Astrocyte of the spinal cord (primary cell): Measurements from ENCODE around the gene NANOS1.

Experiments used
- DNase-seq: peaks from one replicate; pipeline ENCODE4 v3.0.0; 2011; ENCODE audit warnings: low read depth, low spot score
- H3K4me3 ChIP-seq: 2 replicates; pipeline ENCODE4 v1.5.1; 2011; ENCODE audit warnings: low read depth, mild to moderate bottlenecking, low read length, moderate library complexity
- CTCF ChIP-seq: IDR thresholded peaks from 2 replicates; pipeline ENCODE4 v1.5.1; 2012; ENCODE audit warnings: low read depth, mild to moderate bottlenecking, low read length, inconsistent platforms
- in situ Hi-C: cut with HindIII; loops from 2 replicates; pipeline ENCODE4 v1.10.0; 2017; ENCODE audit warnings: low sequenced_read_pairs

NANOS1 gene

GRCh38 chr10:119051775-119052174, 22.3 kb downstream of the NANOS1 start:
- in situ Hi-C loops = no loop called here
- no peak for TF ChIP-seq CTCF
- H3K4me3 ChIP-seq = no peak overlapping the region
- no peak for DNase-seq

- no peak overlapping the region for H3K4me3 ChIP-seq
- in situ Hi-C loops = no loop called here
- TF ChIP-seq CTCF = no peak
- DNase-seq = no peak
Measured at GRCh38 chr10:119055472-119055871, 26.0 kb downstream of the NANOS1 start.

- no peak overlapping the region for H3K4me3 ChIP-seq
- in situ Hi-C loops = no loop called here
- no peak for DNase-seq
- no peak for TF ChIP-seq CTCF
Measured at GRCh38 chr10:119058010-119058409, 28.5 kb downstream of the NANOS1 start.

GRCh38 chr10:119059557-119059956, 30.0 kb downstream of the NANOS1 start:
- TF ChIP-seq CTCF = no peak
- DNase-seq = no peak
- in situ Hi-C loops = no loop called here
- H3K4me3 ChIP-seq = no peak overlapping the region

GRCh38 chr10:119060107-119060506, 30.6 kb downstream of the NANOS1 start:
- no peak overlapping the region for H3K4me3 ChIP-seq
- in situ Hi-C loops = no loop called here
- no peak for TF ChIP-seq CTCF
- no peak for DNase-seq

- in situ Hi-C loops = no loop called here
Measured at GRCh38 chr10:119061352-119061751, 31.8 kb downstream of the NANOS1 start.

More at GRCh38 chr10:119061352-119061751, 31.8 kb downstream of the NANOS1 start:
- H3K4me3 ChIP-seq = no peak overlapping the region
- TF ChIP-seq CTCF = no peak
- DNase-seq = no peak
